ENCODE data around the gene RHEX.

DNA sequence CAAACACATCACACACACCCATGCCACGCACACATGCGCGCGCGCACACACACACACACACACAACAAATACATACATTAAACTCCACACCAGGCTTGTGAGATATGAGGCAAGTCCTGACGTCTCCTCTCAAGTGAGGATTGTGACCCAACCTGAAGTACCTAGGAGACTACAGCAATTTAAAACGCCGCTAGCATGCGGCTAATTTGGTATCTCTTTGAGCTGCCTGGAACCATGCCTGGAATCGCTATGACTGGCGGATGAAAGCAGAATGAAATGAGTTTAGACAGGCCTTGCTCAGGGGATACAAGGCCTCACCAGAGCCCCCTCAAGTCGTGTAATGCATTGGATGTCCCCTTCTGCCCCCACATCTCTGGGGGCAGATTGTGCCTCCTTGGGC is 48.1 kb upstream of the RHEX start:
- no peak for TF ChIP-seq ZNF24 (IDR thresholded peaks at IDR 0.05)
- TF ChIP-seq CEBPB (IDR thresholded peaks at IDR 0.05; ENCODE audit: borderline replicate concordance, low read depth, low read length), result no peak
- TF ChIP-seq ZNF3 (CRISPR knock-in tag; IDR thresholded peaks at IDR 0.05), result no peak
- no peak for TF ChIP-seq FOSL1 (CRISPR knock-in tag; IDR thresholded peaks at IDR 0.05; ENCODE audit: borderline replicate concordance)
- TF ChIP-seq POLR2AphosphoS5 (IDR thresholded peaks at IDR 0.05; ENCODE audit: low read depth, low read length), result no peak
- no peak for TF ChIP-seq HES4 (CRISPR knock-in tag; IDR thresholded peaks at IDR 0.05; ENCODE audit: borderline replicate concordance)
- TF ChIP-seq, protein P1, sequence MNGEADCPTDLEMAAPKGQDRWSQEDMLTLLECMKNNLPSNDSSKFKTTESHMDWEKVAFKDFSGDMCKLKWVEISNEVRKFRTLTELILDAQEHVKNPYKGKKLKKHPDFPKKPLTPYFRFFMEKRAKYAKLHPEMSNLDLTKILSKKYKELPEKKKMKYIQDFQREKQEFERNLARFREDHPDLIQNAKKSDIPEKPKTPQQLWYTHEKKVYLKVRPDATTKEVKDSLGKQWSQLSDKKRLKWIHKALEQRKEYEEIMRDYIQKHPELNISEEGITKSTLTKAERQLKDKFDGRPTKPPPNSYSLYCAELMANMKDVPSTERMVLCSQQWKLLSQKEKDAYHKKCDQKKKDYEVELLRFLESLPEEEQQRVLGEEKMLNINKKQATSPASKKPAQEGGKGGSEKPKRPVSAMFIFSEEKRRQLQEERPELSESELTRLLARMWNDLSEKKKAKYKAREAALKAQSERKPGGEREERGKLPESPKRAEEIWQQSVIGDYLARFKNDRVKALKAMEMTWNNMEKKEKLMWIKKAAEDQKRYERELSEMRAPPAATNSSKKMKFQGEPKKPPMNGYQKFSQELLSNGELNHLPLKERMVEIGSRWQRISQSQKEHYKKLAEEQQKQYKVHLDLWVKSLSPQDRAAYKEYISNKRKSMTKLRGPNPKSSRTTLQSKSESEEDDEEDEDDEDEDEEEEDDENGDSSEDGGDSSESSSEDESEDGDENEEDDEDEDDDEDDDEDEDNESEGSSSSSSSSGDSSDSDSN (CRISPR knock-in tag; IDR thresholded peaks at IDR 0.05), result no peak

Data from HepG2 (cell line).